HG03469 (cell line): ENCODE results near the gene AHR.

Experiments
- ATAC-seq: cut with Tn5 transposase; IDR thresholded peaks from one replicate; pipeline ENCODE4 v1.9.1; 2021; ENCODE audit warnings: mild to moderate bottlenecking, moderate library complexity, moderate number of reproducible peaks; ENCODE audit not compliant: unreplicated experiment

The AHR gene

DNA sequence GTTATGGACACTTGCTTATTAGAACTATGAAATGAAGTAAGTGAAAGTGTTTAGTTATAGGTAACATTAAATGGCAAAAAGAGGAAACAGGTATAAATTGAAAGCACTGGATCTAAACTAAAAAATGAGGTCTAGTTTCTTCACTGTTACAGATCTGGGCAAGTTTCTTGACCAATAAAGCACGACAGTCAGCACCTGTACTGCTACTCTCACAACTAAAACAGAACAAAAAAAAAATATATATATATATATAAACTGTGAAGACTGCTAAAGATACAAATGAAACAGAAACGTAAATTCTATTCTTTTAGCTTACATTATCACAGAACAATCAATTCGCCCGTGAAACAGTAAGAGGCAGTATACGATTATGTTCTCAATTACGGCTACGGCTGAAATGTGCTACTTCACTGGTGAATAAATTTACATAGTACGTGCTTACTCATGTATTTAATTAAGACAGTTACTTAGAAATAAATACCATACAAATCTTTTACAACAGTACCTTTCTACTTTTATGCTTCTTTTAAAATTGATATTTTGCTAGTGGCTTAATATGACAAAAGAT lies 4.2 kb downstream of the AHR start:
- peak; percentile 29 for ATAC-seq

DNA sequence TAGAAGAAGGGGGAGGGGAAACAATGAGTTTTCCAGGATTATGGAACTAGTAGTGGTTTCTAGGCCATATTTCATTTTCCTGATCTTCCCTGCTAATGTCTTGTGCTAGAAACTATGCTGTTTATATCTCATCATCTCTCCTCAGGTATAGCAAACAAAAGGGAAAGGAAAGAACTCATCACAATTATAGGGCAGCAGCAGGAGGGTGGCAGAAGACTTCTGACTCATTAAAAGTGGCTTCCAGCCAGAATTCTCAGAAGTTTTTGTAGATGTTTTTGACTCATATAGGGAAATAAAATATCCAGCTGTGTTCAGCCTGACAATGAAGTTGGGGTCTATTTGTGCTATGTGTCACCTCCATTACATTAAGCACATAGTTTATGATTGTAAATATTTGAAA lies 6.5 kb downstream of the AHR start:
- peak; percentile 29 for ATAC-seq

DNA sequence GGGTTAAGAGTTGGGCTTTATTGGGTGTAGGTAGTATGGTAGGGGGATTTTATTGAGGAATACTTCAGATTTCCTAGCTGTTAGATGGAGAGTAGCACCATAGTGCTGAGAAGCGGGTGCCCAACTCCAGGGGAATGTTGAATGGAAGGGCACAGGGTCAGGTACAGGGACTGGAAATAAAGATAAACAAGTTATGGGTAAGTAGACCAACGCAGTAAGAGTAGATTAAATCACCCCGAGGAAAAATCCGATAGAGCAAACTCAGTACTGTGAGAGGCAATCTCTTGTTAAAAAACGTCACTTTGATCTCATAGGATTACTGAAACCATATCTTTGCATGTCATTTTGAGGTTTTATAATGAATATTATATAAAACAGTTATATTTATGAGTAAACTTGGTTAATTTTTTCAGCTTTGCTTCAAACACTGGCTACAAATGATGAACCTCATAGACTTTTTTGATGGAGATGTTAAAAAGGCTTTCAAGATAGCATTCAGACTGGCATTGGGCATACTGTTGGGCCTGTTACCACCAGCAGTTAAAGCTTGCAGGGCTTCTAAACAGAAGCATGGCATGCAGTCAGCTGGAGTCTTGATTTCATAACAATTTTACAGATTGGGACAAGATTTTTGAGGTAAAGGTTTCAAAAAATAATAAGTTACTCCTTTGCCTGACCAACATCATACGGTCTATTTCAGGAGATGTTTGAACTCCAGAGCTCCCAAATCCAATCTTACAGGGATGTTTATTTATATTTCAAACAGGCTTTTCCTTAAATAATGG lies 7.1 kb downstream of the AHR start:
- ATAC-seq, result no peak

DNA sequence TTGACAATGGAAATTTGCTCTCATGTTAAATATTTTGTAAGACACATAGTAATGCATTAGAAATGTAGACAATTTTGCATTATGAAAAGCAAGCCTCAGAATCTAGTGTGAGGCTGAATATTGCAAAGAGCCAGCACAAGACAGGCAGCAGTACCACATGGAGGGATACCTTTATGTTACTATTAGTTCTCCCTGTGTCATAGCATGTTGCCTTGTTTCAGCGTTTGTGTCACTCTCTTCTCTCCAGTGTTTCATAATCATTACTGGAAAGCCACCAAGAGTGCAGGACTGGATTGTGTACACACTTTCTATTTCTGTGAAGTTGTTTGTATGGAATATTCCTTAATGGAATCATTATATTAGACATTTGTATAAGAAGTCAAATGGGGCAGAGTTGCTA lies 8.5 kb downstream of the AHR start:
- ATAC-seq, result no peak

DNA sequence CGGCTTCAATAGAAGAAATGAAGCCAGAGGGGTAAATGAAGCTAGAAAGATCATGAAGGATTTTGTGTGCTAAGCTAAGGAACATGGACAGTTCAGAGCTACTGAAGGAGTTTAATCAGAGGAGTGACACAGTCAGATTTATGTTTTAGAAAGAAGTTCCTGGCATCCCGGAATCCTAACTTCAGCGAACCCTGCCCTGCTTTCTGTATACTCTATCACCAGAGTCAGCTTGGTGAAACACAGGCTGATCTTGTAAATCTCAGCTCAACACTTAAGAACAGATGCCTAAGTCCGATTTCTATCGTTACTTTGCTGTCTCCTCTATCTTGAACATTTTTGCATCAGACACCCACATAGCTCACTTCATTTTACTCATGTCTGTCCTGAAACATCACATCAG lies 9.1 kb downstream of the AHR start:
- no peak for ATAC-seq

DNA sequence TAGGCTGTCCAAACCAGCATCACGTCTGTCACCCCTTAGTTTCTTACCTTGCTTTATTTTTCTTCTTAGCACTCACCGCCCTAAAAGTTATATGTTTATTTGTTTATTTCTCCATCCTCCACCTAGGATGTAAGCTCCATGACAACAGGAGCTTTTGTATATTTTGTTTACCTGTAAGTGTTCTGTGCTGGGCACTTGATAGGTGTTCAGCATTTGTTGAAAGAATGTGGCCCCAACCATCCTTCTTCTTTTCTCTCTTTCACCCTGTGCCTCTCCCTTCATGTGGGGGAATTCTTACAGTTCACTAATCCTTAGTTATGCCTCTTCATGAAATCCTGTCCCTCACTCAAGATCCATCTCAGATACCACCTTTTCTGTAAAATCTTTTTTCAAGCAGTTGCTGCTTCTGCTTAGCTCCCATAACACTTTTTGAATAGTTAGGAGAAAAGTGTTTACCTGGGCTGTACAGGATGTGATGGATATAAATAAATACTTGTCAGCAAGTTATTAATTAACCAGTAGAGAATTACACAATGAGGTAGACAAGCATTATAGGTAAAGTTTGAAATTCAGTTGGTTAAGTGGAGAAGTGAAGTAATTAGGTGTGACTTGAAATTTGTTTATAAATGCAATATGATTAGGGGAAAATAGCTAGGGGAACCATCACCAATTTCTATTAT lies 9.7 kb downstream of the AHR start:
- ATAC-seq, result no peak

DNA sequence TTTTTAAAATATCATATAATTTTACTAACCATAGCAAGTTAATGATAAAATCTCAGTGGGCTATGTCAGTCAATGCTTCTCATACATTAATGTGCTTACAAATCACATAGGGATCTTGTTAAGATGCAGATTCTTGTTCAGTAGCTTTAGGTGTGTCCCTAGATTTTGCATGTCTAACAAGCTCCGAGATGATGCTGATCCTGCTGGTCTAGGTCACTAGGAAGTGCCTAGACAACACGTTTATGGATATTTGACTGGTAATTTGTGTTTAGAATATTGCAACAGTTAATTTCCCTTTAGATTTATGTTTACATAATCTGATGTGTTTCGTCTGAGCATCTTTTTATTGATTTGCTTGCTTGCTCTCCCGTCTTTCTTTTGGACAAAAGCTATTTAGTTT lies 12.7 kb downstream of the AHR start:
- ATAC-seq, result no peak

DNA sequence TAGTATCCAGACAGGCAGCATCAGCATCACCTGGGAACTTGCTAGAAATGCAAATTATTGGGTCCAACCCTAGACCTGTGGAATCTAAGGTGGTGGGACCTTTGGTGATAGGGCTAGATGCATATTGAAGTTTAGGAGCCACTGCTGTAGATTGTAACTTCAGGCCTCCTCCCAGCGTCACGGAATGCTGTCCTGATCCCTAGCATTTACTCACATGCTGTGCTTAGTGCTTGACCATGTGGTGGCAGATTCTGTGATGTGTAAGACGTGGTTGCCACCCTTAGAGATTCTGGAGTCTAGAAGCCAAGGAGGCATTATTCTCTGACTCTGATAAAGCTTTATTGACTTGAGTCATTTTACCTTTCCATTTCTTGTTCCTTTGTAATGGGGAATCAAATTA lies 13.5 kb downstream of the AHR start:
- ATAC-seq, result no peak

DNA sequence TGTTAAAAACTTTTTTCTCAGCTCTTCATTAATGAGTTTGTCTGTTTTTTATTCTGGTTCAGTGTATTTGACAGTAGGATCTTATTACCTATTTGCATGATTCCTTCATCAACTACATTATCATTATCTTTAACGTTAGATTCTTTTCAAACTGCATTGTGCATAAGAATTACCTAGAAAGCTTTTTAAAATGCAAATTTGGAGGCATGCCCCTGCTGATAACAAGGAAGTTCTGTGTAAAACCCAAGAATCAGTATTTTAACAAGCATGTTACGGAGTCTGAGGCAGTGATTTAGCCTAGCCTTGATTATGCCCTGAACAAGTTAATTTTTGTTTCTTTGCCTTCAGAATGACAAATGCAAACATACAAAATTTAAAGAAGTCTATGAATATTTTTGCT lies 14.2 kb downstream of the AHR start:
- ATAC-seq, result no peak

DNA sequence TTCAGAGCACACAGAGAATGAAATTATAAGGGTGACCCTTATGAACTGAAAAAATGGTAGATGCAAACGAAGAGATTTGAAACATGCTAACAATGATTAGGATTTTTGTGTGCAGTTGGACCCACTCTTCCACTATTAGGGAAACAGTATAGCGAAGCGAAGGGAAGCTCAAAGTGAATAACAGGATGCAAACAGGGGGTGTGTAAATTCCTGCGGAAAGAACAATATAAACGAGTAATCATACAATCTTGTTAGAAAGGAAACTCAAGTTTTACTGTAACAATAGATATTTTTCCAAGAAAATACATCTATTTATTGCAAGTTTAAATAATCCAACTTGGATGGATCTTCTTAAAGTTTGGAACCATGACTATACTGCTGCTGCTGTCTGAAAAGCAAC lies 14.7 kb downstream of the AHR start:
- ATAC-seq, result no peak

DNA sequence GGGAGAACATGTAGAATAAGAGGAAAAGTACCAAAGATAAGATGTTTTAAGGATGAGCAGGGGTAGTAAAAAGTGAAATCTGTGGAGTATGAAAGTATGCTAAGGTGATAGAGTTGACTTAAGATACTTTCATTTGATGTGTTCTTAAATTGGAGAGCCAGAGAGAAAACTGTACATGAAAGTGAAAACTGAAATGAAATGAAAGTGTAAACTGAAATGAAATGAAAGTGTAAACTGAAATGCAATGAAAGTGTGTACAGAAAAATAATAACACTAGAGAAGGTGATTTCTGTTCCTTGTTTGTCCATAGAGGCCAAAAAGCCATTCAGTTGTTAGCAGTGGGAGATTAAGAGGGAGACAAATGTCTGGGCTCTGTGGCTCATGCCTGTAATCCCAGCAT lies 17.5 kb downstream of the AHR start:
- ATAC-seq, result no peak

DNA sequence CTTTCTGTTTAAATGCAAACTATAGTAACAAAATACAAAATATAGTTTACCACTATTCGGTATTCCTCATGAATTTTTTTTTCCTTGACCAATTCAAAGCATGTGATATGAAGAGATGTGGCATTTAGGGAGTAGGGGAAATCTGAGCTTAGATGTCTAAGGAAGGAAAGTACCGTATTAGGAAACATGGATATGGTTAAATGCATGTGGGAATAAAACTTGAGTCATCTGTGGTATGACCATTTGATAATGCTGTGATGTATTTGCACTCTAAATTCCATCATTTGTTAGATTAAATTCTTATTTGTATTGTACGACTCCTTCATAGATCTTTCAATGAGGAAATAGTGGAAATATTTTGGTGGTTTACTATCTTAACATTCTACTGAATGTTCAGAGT lies 19.7 kb downstream of the AHR start:
- no peak for ATAC-seq

DNA sequence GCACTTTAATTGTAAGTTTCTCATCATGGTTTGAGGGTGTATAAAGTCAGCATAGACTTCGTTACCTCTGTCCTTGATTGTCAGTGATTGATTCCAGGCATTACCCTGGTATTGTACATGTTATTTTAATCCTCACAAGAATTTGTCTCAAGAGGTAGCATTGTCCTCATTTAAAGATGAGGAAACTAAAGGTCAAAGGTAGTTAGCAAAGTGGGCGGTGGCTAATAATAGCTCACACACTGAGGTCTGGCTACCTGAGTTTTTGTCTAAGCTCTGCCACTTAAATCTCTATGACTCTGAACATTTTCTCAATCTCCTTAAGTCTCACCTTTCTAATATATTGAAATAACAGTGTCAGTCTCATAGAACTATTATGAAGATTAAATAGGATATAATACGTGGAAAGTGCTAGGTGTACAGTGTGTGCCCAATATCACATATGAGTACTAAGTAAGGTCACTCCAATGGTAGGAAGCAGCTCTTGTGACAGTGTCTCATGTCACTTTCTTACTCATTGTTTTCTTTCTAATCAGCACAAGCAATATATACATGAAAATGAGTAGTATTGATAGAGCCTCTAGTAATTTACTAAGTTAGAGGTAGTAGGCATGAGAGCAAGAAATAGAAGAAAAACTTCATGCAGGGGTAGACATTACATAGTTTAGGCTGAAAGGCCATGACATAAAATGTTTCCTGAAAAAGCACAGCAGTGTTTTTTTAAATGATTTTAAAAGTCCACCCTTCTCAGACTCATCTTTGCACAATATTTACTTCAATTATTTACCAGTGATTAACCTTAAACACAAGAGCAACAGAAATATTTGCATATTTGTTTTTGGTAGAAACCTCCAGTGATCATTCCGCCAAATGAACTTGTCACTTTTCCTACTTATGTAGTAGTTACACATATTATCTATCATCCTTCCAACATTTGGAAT lies 21.0 kb downstream of the AHR start:
- no peak for ATAC-seq

DNA sequence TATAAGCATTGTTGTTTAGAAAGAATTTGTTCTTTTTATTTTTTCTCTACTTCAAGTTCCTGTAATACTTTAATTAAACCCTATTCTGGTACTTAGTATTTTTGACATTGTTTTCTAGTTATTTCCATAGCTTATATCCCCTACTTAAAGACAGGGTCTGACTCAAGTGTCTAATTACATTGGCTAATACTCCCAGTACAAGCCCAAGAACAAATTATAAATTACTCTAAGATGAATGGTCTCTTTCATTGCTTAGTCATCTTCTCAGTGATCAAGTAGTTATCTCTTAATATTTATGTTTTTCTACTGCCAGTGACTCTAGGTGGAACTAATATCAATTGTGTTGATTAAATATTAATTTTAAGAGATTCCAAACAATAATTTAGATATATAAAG lies 21.6 kb downstream of the AHR start:
- ATAC-seq, result no peak

DNA sequence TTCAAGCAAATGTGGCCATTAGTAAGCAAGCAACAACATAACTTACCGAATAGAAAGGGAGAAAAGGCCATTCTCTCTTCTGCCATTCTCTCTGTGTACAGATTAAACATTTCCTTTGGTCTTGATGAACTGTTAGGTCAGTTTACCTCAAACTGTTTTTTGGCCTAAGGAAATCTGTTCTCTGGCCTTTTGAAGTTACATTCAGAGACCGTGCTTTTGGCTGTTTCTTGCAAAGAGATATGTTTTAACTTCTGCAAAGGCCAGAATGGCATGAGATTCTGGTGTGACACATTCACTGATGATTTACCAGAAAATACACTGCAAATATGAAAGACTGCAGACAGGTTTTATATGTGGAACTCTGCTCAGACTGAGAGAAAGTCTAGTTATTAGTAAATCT lies 22.2 kb downstream of the AHR start:
- ATAC-seq, result no peak

DNA sequence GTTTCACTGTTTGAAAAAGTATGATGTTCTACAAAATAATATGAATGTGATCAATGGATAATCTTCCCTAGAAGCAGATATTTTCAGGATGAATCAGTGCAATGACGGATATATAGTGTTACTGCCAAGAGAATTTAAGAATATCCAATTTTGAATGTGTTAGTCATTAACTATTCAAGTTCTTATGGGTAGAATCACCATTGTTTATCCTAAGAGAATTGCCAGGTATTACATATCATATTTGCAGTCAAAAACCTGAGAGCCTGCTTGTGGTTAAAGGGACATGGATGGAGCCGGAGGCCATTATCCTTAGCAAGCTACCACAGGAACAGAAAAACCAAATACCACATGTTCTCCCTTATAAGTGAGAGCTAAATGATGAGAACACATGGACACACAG lies 26.9 kb downstream of the AHR start:
- ATAC-seq, result no peak

DNA sequence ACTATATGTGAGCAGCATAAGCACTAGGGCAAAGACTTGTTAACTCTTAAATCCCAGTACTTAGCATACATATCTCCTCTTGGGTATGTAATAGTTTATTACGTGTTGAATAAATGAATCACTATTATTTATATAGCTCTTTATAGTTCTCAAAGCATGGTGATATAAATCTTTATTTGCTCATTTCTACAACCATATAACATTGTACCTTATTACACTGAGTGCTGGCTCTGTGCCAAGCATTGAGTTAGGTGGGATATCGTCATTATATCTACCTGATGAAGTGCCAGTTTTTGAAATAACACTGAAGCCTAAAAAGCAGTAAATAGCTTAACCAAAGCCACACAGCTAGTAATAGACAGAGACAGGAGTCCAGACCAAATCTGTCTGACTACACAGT lies 27.9 kb downstream of the AHR start:
- no peak for ATAC-seq

DNA sequence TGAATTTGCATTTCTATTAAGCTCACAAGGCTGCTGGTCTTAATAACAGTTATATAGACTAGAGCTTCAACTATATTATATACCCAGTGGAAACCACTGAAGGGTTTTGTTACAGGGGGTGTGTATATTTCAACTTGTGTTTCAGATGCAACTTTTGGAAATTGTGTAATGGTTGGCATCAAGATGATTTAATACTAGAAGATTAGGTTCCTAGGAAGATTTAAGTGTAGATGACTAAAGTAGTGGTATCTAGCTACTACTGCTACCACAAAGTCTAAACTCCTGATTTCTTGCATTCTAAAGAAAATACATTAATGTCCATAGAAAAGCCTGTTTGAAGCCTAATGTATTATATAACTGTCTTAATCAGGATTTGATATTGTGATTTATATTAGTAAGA lies 30.2 kb downstream of the AHR start:
- ATAC-seq, result no peak

DNA sequence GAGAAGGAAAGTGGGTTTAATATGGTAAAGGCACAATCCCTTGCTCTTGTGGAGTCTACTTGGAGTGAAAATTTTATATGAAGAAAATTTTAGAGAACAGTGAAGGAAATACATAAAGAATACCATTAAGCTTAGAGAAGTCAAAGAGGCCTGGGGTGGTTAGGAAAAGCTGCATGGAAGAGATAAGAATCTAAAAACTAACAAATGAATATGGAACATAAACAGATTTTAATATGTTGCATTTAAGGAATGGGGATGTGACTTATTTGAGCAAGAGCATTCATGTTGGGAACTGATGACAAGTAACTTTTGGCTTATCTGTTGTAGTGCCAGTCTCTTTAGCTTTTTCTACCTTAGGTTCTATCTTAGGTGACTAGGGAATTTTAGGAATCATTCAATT lies 31.0 kb downstream of the AHR start:
- ATAC-seq, result no peak

DNA sequence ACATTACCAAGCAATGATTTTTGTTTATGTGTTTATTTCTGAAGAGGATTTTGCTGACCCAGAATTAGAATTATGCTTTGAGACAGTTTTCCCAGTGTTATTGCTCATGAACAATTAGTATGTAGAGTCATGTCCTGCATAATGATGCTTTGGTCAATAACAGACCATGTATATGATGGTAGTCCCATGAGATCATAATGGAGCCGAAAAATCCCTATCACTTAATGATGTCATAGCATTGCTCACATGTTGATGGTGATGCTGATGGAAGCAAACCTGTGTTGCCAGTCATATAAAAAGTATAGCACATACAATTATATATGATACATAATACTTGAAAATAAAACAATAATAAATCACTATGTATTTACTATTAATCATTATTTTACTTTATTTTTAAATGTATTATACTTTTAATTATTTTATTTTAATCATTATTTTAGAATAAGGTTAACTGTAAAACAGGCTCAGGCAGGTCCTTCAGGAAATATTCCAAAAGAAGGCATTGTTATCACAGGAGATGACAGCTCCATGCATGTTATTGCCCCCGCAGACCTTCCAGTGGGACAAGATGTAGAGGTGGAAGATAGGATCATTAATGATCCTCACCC lies 33.5 kb downstream of the AHR start:
- ATAC-seq, result no peak

DNA sequence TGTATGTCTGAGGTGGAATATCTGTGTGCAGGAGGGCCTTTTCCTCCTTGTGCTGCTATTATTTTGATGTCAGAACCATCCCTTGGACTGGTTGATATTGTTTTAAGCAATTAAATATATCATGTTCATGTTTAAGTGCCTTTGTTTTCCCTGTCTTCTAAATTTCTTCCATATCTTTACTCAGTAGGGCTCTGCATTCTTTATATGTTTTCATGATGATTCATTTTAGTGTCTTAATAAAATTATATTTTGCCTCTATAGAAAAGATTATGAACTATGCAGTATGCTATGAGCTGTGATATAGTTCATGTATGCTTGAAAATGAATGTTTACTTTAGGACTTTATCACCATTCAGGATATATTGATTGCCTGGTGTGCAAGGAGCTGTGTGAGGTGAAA lies 34.8 kb downstream of the AHR start:
- ATAC-seq, result no peak
